K562 (cell line): ENCODE results near the gene SCT. TPM values are rescaled to one million over a fixed set of nuclear protein-coding genes. Genes with fewer than 3 reads are reported as not detected.

ENCODE experiments used
- ATAC-seq: fragments of 200-7000 bp; cut with Tn5 transposase; 3 replicates; pipeline ENCODE4 v1.9.1; 2020; ENCODE audit warnings: moderate library complexity
- BruUV-seq: library from RNA; stranded (reverse); fragments of 400-500 nt; replicated peaks from 2 replicates; lab custom pipeline; 2021; lab: Mats Ljungman, UMichigan
- CTCF ChIA-PET: fragments of 300-600 bp; formaldehyde crosslinking; extraction: SDS; loops from one replicate; lab custom pipeline; 2021; ENCODE audit warnings: low intra/inter-chr PET ratio; lab: Yijun Ruan, JAX
- POLR2A ChIA-PET: fragments of 300-600, 350-650 bp; sonication (Branson Sonifier 250); formaldehyde crosslinking; extraction: SDS; loops from one replicate; lab custom pipeline; 2021; ENCODE audit warnings: antibody characterized with exemption, inconsistent platforms; lab: Yijun Ruan, JAX
- DNase-seq, 4 experiments: peaks; one replicate each; pipeline versions ENCODE4 v3.0.0 to v3.0.0-alpha.2; 2011 to 2018; ENCODE audit warnings: low spot score in 3 of 4, mixed read lengths in 3 of 4; ENCODE audit errors: extremely low read depth in 1 of 4
- FAIRE-seq: peaks from 2 replicates; lab custom pipeline; 2011; peaks lifted over from hg19 to GRCh38; lab: Jason Lieb, UNC
- H2AFZ ChIP-seq: 2 replicates; pipeline ENCODE4 v1.6.0; 2011; ENCODE audit warnings: low read depth, low read length, control low read depth, inconsistent platforms
- H3K27ac ChIP-seq: fragments of 200-600 bp; 3 replicates; pipeline ENCODE4 v1.8.0; 2011; ENCODE audit warnings: low read depth, mild to moderate bottlenecking, control low read depth, inconsistent platforms, low read length, moderate library complexity, mixed read lengths; ENCODE audit errors: extremely low read depth
- H3K27me3 ChIP-seq, 2 experiments: fragments of 300-600 bp in 1 of 2; 2 replicates in 1 of 2; 3 replicates in 1 of 2; pipeline versions ENCODE4 v1.6.0 to v1.8.0; 2011; ENCODE audit warnings: inconsistent platforms in 2 of 2, low read length in 2 of 2, mild to moderate bottlenecking in 1 of 2, mixed read lengths in 1 of 2, moderate library complexity in 1 of 2; ENCODE audit not compliant: control insufficient read depth in 2 of 2, insufficient read depth in 2 of 2
- H3K36me3 ChIP-seq: fragments of 300-600 bp; 3 replicates; pipeline ENCODE4 v1.8.0; 2011; ENCODE audit warnings: mild to moderate bottlenecking, low read length, inconsistent platforms; ENCODE audit not compliant: control insufficient read depth, insufficient read depth
- H3K4me1 ChIP-seq, 2 experiments: fragments of 200-600 bp in 1 of 2; replicated peaks in 1 of 2; 2 replicates in 1 of 2; 3 replicates in 1 of 2; pipeline versions ENCODE4 v1.5.1 to v1.8.0; 2011; ENCODE audit warnings: inconsistent platforms in 2 of 2, low read length in 2 of 2, mild to moderate bottlenecking in 1 of 2, mixed read lengths in 1 of 2, moderate library complexity in 1 of 2; ENCODE audit not compliant: control insufficient read depth in 2 of 2, insufficient read depth in 2 of 2
- H3K4me2 ChIP-seq: 2 replicates; pipeline ENCODE4 v1.6.1; 2011; ENCODE audit warnings: low read length, control low read depth, inconsistent platforms, mixed read lengths; ENCODE audit not compliant: insufficient read depth
- H3K4me3 ChIP-seq: fragments of 200-600 bp; sonication (generic), shearing (Covaris generic); 2 replicates; pipeline ENCODE4 v1.5.1; 2016; ENCODE audit warnings: control low read depth, inconsistent platforms
- H3K79me2 ChIP-seq: fragments of 200-600 bp; 3 replicates; pipeline ENCODE4 v1.8.0; 2011; ENCODE audit warnings: low read length, inconsistent platforms; ENCODE audit not compliant: control insufficient read depth, insufficient read depth
- H3K9ac ChIP-seq, 2 experiments: 2 replicates each; pipeline versions ENCODE4 v1.6.0 to v1.6.1; 2011; ENCODE audit warnings: low read depth in 2 of 2, low read length in 2 of 2, control low read depth in 1 of 2, inconsistent platforms in 1 of 2, mild to moderate bottlenecking in 1 of 2, mixed read lengths in 1 of 2; ENCODE audit not compliant: insufficient read depth in 1 of 2
- H3K9me1 ChIP-seq: one replicate; pipeline ENCODE4 v1.6.0; 2011; ENCODE audit warnings: inconsistent platforms, mild to moderate bottlenecking, low read length, moderate library complexity; ENCODE audit not compliant: control insufficient read depth, insufficient read depth
- H3K9me3 ChIP-seq: replicated peaks from 2 replicates; pipeline ENCODE4 v1.5.1; 2011; ENCODE audit warnings: low read depth, low read length, inconsistent platforms; ENCODE audit not compliant: control insufficient read depth, insufficient read depth
- H4K20me1 ChIP-seq: replicated peaks from 2 replicates; pipeline ENCODE4 v1.6.1; 2011; ENCODE audit warnings: low read length, inconsistent platforms, mixed read lengths; ENCODE audit not compliant: control insufficient read depth, insufficient read depth
- CBX3 ChIP-seq, 2 experiments: IDR thresholded peaks; 1 replicate in 1 of 2; 2 replicates in 1 of 2; pipeline ENCODE4 v1.6.1; 2012; ENCODE audit warnings: inconsistent platforms in 2 of 2, low read length in 2 of 2, borderline replicate concordance in 1 of 2, control low read depth in 1 of 2
- DACH1 ChIP-seq: fragments of 450-650 bp; IDR thresholded peaks from 2 replicates; pipeline ENCODE4 v1.6.1; 2018; ENCODE audit not compliant: partially characterized antibody
- HCFC1 ChIP-seq: IDR thresholded peaks from 2 replicates; pipeline ENCODE4 v1.6.1; 2012; ENCODE audit warnings: low read depth, low read length, improper control_type of control experiment
- HDGF ChIP-seq: fragments of 450-650 bp; IDR thresholded peaks from 2 replicates; pipeline ENCODE4 v1.6.1; 2016
- HIVEP1 ChIP-seq: fragments of 250-450 bp; sonication (Bioruptor Pico); IDR thresholded peaks from 2 replicates; pipeline ENCODE4 v1.4.0; 2020; ENCODE audit warnings: mild to moderate bottlenecking
- HNRNPUL1 ChIP-seq: fragments of 200-400 bp; formaldehyde crosslinking; IDR thresholded peaks from 2 replicates; pipeline ENCODE4 v1.6.1; 2017; ENCODE audit warnings: low read length
- LARP7 ChIP-seq: fragments of 450-650 bp; IDR thresholded peaks from 2 replicates; pipeline ENCODE4 v1.6.1; 2016
- MBD2 ChIP-seq: sonication (generic); IDR thresholded peaks from 2 replicates; pipeline ENCODE4 v1.6.1; 2016; ENCODE audit warnings: low read depth, borderline replicate concordance
- NR2F6 ChIP-seq: fragments of 450-650 bp; formaldehyde crosslinking; IDR thresholded peaks from 2 replicates; pipeline ENCODE4 v1.4.0; 2020; ENCODE audit warnings: mild to moderate bottlenecking
- POLR3A ChIP-seq: IDR thresholded peaks from 2 replicates; pipeline ENCODE4 v1.6.1; 2011; ENCODE audit warnings: borderline replicate concordance, mild to moderate bottlenecking, moderate library complexity; ENCODE audit not compliant: insufficient read length, insufficient read depth; ENCODE audit errors: extremely low read depth
- RNF219 ChIP-seq: fragments of 250-450 bp; sonication (Bioruptor Pico); IDR thresholded peaks from 2 replicates; pipeline ENCODE4 v1.5.0; 2022; ENCODE audit warnings: mild to moderate bottlenecking
- SP2 ChIP-seq: IDR thresholded peaks from 2 replicates; pipeline ENCODE4 v1.6.1; 2011; ENCODE audit warnings: mild to moderate bottlenecking, low read depth, low read length, moderate library complexity; ENCODE audit not compliant: poor library complexity, severe bottlenecking; ENCODE audit errors: extremely low read depth
- ZBED1 ChIP-seq: IDR thresholded peaks from 2 replicates; pipeline ENCODE4 v1.6.1; 2014
- ZFP1 ChIP-seq: fragments of 450-650 bp; formaldehyde crosslinking; IDR thresholded peaks from 2 replicates; pipeline ENCODE4 v1.4.0; 2020; ENCODE audit warnings: mild to moderate bottlenecking, mixed read lengths
- ZNF239 ChIP-seq: fragments of 250-450 bp; sonication (Bioruptor Pico); IDR thresholded peaks from 2 replicates; pipeline ENCODE4 v1.4.0; 2020; ENCODE audit warnings: mild to moderate bottlenecking
- WGBS: fragments of 100-300 bp; shearing (Covaris generic); methylation state at CpG from one replicate; pipeline ENCODE4 v1.1.6; 2016; ENCODE audit warnings: low coverage, mixed read lengths; ENCODE audit not compliant: insufficient coverage; ENCODE audit errors: missing lambda C conversion rate; 5-methylcytosine and 5-hydroxymethylcytosine counted together
- in situ Hi-C: fragments of 300-500 bp; cut with MboI; formaldehyde crosslinking; loops from 4 replicates; pipeline ENCODE4 v1.15.0; 2018; ENCODE audit warnings: inconsistent platforms, mixed read lengths
- intact Hi-C: fragments of 100-400 bp; cut with micrococcal nuclease; formaldehyde crosslinking; loops from 2 replicates; pipeline ENCODE4 v1.14.2; 2022
- polyA plus RNA-seq, 8 experiments: library from polyadenylated mRNA; depleted of rRNA in 4 of 8; stranded (reverse) in 5 of 8; unstranded in 3 of 8; fragments of >200 nt; fragmentation: Nextera tagmentation in 2 of 8; fragmentation: Illumina TruSeq in 1 of 8; extraction: Ambion mirVana in 2 of 8; extraction: Trizol in 1 of 8; gene quantifications; 2 replicates each; pipeline versions ENCODE4 v1.2.1 to v1.2.3, GENCODE V29; 2011 to 2014; ENCODE audit warnings: inconsistent platforms in 1 of 8, missing spikeins in 1 of 8
- total RNA-seq, 7 experiments: library from RNA; depleted of rRNA in 6 of 7; stranded (reverse); fragments of >200 nt in 6 of 7; fragmentation: Illumina TruSeq in 2 of 7; extraction: Trizol in 2 of 7; gene quantifications; 2 replicates each; pipeline versions ENCODE4 v1.2.1 to v1.2.3, GENCODE V29; 2011 to 2021; ENCODE audit warnings: low replicate concordance in 1 of 7

SCT gene
- total and polyA plus RNA-seq, 9 of the 15 experiments (the other 6 are each of a cell fraction or from before 2014, with no cell fraction given): not detected

- intact Hi-C loops: no loop called here
- Histone ChIP-seq H3K27me3 (no peaks in the 10 kb centered on the region), H3K4me1 (peaks cover 43 to 69% of the 10 kb centered on the region in 2 experiments), H3K36me3 (peaks cover 48% of the 10 kb centered on the region; the same call in 2 of the 3 replicates), H2AFZ (no peak overlapping the region), H4K20me1 (peaks cover 43% of the 10 kb centered on the region), H3K4me2 (peak overlapping the region; percentile 97), H3K79me2 (peaks cover 78% of the 10 kb centered on the region), H3K9ac (peak overlapping the region; percentile 97 to 100), H3K9me3 (no peaks in the 10 kb centered on the region), H3K9me1 (peaks cover 16% of the 10 kb centered on the region), H3K27ac (peak overlapping the region; percentile 100; the same call in 2 of the 3 replicates), H3K4me3 (peak overlapping the region; percentile 90)
- 14% methylated on average over 6 of the region's 6 CpGs for WGBS
- POLR2A ChIA-PET: interaction anchor here (1.1 to 2.0 kb wide), 3 partner anchors 8 to 13 kb away, joined by 3 to 6 read pairs (median 5); no protein-coding TSS in a partner anchor
- BruUV-seq: TSS peak; percentile 62
- ATAC-seq (no peak), DNase-seq (no peak), FAIRE-seq (no peak)
- no peak for TF ChIP-seq HDGF
- TF ChIP-seq LARP7: no peak
- no peak for TF ChIP-seq CBX3 (IDR thresholded peaks at IDR 0.05; ENCODE audit: borderline replicate concordance in 1 of 2, low read length in 2 of 2)
- no peak for TF ChIP-seq ZNF239 (CRISPR knock-in tag)
- TF ChIP-seq ZBED1: no peak
- TF ChIP-seq RNF219 (CRISPR knock-in tag): no peak
- TF ChIP-seq SP2: no peak
- no peak for TF ChIP-seq DACH1
- TF ChIP-seq POLR3A: no peak
- TF ChIP-seq HCFC1: no peak
- no peak for TF ChIP-seq NR2F6
- no peak for TF ChIP-seq HNRNPUL1
- no peak for TF ChIP-seq ZFP1
- no peak for TF ChIP-seq HIVEP1 (CRISPR knock-in tag)
- no peak for TF ChIP-seq MBD2
- in situ Hi-C loops: no loop called here
- CTCF ChIA-PET: no interaction called here
Measured at GRCh38 chr11:577611-577894, 49.4 kb downstream of the SCT start.
